ENCODE data around the gene TBCCD1. TPM values are rescaled to one million over a fixed set of nuclear protein-coding genes. Genes with fewer than 3 reads are reported as not detected.
"Not testable (repeated sequence)": the region's sequence is repeated elsewhere in the genome, so short reads cannot be mapped to it uniquely, and the experiment has no call there.

Gene TBCCD1
- polyA plus RNA-seq, 1 donor = 25.9 TPM

DNA sequence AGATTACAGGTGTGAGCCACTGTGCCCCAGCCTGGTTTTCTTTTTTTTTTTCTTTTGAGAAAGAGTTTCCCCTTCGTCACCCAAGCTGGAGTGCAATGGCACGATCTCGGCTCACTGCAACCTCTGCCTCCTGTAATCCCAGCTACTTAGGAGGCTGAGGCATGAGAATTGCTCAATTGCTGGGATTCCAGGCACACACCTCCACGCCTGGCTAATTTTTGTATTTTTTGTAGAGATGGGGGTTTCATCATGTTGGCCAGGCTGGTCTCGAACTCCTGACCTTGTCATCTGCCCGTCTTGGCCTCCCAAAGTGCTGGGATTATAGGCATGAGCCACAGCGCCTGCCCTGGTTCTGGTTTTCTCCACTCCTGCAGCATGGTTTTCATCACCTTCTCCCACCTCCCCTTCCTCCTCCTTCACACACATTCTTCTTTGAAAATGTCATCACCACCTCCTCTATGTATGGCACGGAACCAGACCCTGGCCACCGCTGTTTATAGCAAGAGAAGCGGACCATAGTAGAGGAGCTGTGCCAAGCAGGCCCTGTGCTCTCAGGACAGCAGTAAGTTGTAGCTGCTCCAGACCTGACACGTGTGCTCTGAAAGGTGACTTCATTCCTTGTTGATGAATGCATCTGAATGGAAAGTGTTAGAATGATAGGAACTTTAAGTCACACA lies 31.1 kb upstream of the TBCCD1 start:
- DNase-seq = no peak

- DNase-seq = no peak
Measured at GRCh38 chr3:186596568-186597287, 29.6 kb upstream of the TBCCD1 start.

GRCh38 chr3:186594591-186595113 lies 27.5 kb upstream of the TBCCD1 start:
- no peak for DNase-seq

- no peak for DNase-seq
Measured at GRCh38 chr3:186593862-186594261, 26.7 kb upstream of the TBCCD1 start.

DNA sequence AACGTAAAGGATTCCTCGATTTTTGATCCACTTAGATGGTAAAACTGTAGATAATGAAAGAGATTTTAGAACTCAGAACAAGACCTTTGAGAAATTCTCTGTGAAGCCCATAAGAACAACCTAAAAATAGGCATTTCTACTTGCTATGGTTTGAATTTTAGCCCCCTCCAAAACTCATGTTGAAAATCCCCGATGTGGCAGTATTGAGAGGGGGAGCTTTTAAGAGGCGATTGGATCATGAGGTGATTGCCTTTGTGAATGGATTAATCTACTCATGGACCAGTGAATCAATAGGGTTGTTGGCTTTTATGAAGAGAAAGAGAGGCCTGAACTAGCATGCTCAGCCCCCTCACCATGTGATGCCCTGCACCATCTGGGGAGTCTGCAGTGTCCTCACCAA lies 25.5 kb upstream of the TBCCD1 start:
- no peak for DNase-seq

DNA sequence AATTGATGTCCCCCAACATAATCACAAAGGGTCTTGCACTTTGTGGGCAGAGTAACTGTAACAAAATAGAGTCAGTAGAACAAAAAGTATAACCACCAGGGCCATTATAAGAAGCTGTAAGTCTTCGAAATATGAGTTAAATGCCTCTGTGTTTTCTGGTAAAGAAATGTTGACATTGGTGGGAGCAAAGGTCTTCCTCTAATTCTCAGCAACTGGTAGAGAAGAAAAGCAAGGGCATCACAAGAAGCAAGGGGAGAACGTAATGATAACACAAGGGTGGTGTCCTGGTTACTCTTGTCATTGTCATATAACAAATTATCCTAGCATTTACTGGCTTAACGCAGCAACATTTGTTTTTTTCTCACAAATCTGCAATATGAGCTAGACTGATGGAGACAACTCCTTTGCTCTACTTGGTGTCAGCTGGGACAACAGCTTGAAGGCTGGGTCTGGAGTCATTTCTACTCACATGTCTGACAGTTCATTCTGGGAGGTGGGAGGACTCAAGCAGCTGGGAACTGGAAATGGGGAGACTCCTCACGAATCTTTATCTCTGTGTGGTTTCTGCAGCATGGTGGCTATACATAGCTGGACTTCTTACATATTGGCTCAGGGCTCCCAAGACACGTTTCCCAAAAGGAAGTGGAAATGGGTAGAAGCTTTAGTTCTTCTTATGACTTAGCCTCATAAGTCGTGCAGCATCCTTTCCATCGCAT lies 23.6 kb upstream of the TBCCD1 start:
- no peak for DNase-seq

DNA sequence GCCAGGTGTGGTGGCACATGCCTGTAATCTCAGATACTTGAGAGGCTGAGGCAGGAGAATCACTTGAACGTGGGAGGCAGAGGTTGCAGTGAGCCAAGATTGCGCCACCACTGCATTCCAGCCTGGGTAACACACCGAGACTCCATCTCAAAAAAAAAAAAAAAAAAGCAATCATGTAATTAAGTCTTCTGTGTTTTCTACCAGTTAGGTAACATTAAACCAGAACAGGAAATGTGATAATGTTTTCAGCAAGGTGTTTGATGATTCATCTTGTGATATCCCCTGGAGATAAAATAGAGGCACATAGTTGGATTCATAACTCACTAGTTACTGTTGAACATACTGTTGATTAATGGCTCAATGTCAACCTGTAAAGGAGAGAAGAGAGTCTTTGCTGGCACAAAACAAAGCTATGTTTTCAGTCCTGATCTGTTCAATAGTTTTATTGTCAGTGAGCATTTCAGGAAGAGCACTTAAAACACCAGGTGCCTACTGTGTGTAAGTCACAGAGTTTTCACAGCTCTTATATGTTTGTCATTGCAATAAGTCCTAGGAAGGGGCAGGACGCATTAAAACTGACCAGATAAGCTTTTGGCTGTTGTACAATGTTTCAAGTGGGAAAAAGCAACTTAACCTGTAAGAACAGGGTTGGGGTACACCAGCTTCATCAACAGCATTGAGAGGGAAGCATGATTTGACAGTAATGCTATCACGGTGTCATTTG lies 22.9 kb upstream of the TBCCD1 start:
- no peak for DNase-seq

DNA sequence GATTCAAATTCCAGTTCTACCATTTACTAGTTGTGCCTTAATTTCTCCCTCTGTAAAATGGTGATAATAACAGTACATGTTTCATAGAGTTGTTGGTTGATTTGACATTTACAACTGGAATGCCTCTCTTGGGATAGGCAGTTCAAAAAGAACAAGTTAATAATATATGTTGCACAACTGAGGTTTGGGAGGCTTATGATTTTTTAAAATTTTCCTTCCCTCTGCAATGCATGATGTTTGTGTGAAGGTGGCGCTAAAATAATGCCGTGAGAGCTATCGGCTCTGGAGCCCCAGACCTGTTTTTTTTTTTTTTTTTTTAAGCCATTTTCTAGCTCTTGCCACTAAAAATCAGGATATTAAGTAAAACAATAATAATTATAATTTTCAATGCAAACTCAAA lies 22.0 kb upstream of the TBCCD1 start:
- DNase-seq = no peak

GRCh38 chr3:186588632-186589031 lies 21.5 kb upstream of the TBCCD1 start:
- DNase-seq = no peak

GRCh38 chr3:186587183-186587582 lies 20.0 kb upstream of the TBCCD1 start:
- no peak for DNase-seq

GRCh38 chr3:186586245-186586644 lies 19.1 kb upstream of the TBCCD1 start:
- not testable (repeated sequence) for DNase-seq

GRCh38 chr3:186583831-186584230 lies 16.7 kb upstream of the TBCCD1 start:
- no peak for DNase-seq

DNA sequence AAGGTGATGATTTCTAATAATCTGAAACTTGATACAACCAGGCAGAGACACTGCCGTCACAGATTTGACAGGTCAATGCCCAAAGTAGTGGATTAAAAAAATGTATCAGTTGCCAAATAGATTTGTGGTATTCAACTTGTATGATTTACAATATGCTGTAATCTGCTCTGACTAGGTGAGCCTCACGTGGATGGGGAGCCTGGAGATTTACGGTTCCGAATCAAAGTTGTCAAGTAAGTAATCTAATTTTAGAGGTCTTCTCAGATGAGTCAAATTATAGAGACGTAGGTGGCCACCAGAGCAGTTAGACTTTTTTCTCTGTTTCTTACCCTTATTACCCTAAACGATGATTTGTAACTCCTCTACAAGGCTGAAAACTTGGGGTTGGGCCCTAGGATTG lies 15.4 kb upstream of the TBCCD1 start:
- DNase-seq = no peak

DNA sequence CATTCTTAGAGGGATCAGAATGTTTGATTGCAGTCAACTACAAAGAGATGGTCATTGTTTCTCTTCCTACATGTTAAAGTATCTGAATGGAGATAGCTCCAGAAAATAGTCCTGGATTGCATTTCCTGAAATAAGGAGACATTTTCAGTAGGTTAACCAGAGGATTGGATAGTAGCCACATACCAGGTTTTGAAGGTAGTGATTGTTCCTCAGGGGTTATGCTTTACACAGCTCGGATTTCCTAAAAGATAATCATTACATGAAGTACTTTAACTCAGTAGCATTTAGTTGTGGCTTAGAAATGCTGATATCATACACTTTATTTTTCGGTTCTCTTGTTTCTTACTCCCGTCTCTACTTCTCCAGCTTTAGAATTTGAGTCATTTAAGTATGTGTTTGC lies 13.6 kb upstream of the TBCCD1 start:
- no peak for DNase-seq

DNA sequence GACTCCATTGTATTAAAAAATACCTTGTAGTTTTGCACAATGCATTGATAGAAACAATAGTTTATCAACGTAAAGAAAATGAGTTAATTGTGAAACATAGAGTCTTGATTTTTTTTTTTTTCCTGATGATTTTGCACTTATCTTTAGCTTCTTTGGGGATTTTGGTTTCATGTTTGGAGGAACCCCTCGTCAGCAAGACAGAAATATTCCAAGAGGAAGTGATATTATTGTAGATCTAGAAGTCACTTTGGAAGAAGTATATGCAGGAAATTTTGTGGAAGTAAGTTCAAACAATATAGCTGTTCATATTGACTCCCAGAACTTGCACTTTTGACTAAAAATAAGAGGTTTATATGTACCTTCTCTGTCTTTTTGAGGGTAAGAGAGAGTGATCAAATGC lies 10.4 kb upstream of the TBCCD1 start:
- no peak for DNase-seq

- no peak for DNase-seq
Measured at GRCh38 chr3:186571644-186572013, 4.5 kb upstream of the TBCCD1 start.

GRCh38 chr3:186570941-186571643 lies 4.0 kb upstream of the TBCCD1 start:
- DNase-seq = no peak

DNA sequence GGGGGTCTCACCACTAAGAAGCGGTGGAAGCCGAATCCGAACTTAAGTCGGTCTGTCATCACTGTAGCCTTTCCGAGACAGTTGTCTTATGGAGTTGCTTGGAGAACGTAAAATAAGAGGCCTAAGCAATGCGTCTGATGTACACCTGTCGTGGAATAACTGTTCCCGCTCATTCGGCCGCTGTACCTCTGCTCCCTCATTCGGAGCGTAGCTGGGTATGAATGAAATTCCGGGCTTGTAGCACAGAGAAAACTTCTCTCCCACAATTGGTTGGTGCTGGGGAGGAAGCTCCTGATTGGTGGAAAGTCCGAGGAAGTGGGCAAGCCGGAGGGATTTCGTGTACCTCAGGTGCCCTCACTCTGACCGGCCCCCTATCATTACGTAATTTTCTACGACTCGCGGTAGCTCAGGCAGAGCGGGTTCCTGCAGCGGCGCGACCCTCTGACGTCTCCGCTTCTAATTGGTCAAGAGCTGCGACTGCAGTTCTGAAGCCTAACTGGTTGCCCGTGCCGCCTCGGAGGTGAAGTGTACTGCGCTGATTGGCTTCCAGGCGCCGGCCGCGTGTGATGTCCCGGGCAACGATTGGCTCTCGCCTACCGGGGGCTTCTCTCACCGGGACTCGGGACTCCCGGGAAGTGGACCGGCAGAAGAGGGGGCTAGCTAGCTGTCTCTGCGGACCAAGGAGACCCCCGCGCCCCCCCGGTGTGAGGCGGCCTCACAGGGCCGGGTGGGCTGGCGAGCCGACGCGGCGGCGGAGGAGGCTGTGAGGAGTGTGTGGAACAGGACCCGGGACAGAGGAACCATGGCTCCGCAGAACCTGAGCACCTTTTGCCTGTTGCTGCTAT lies 3.2 kb upstream of the TBCCD1 start, which contains the start of gene DNAJB11:
Gene DNAJB11 (plus strand): TSS at position 625 of the 845 bp plus-strand sequence. CDS start 178 bp downstream, at position 803.
- peak; percentile 99 for DNase-seq

GRCh38 chr3:186569779-186570095 lies 2.6 kb upstream of the TBCCD1 start:
- DNase-seq = no peak

- DNase-seq = not testable (repeated sequence)
Measured at GRCh38 chr3:186569361-186569760, 2.2 kb upstream of the TBCCD1 start.

- no peak for DNase-seq
Measured at GRCh38 chr3:186566772-186567071, 417 bp downstream of the TBCCD1 start.
